ENCODE results near the gene MRTO4. TPM values are rescaled to one million over a fixed set of nuclear protein-coding genes. Genes with fewer than 3 reads are reported as not detected.
"Not testable (repeated sequence)": the region's sequence is repeated elsewhere in the genome, so short reads cannot be mapped to it uniquely, and the experiment has no call there.

Gene MRTO4
- total RNA-seq, 4 donors from 2014 or later, result 4.1 to 34.6 (median 15.9) TPM

DNA sequence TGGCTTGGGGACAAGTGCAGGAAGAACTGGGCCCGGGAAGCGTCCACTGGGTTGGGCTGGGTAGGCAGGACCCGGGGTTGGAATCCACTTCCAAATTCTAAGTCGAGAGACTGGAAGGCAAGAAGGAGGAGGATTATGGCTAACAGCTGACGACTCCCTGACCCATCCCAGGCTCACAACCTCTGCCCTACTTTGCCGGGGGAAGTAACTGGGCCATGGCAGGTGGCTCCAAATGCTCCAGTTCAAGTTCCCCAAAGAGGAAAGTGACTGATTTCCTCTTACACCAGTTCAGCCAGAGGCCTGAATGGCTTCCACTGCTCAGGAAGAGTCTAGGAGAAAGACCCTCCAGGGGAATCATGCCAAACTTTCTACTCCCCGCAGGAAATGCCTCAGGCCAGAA is 11.7 kb upstream of the MRTO4 start:
- Histone ChIP-seq H3K4me1 (no peaks in the 10 kb centered on the region), H3K27ac (no peak overlapping the region), H3K9me3 (no peaks in the 10 kb centered on the region), H3K4me3 (no peak overlapping the region), H3K27me3 (no peaks in the 10 kb centered on the region), H3K36me3 (no peaks in the 10 kb centered on the region)
- TF ChIP-seq CTCF (IDR thresholded peaks at IDR 0.05) (no peak), POLR2A (IDR thresholded peaks at IDR 0.05) (no peak)
- intact Hi-C loops (cut with DNase I; ENCODE audit: low total_unique reads), result no loop called here
- no peak for DNase-seq

- DNase-seq, result peak; percentile 52 to 71
- H3K27ac ChIP-seq, result peak overlapping the region in 1 of 2 donors; percentile 58
- H3K4me3 ChIP-seq, result no peak overlapping the region
- H3K27me3 ChIP-seq, result no peaks in the 10 kb centered on the region
- TF ChIP-seq POLR2A (IDR thresholded peaks at IDR 0.05), result no peak
- TF ChIP-seq CTCF (IDR thresholded peaks at IDR 0.05), result peak; percentile 76 to 88 (median 84)
- no peaks in the 10 kb centered on the region for H3K4me1 ChIP-seq
- intact Hi-C loops (cut with DNase I; ENCODE audit: low total_unique reads), result no loop called here
- no peaks in the 10 kb centered on the region for H3K36me3 ChIP-seq
- H3K9me3 ChIP-seq, result no peaks in the 10 kb centered on the region
Measured at GRCh38 chr1:19240673-19241538, 10.7 kb upstream of the MRTO4 start.

GRCh38 chr1:19250629-19251304 is 838 bp upstream of the MRTO4 start:
- intact Hi-C loops (cut with DNase I; ENCODE audit: low total_unique reads), result no loop called here
- no peaks in the 10 kb centered on the region for H3K9me3 ChIP-seq
- no peaks in the 10 kb centered on the region for H3K27me3 ChIP-seq
- peak overlapping the region; percentile 93 to 95 for H3K27ac ChIP-seq
- DNase-seq, result no peak
- peak overlapping the region; percentile 80 to 82 for H3K4me3 ChIP-seq
- H3K36me3 ChIP-seq, result no peaks in the 10 kb centered on the region
- TF ChIP-seq POLR2A (IDR thresholded peaks at IDR 0.05), result no peak
- no peak for TF ChIP-seq CTCF (IDR thresholded peaks at IDR 0.05)
- peaks cover 0 to 12% of the 10 kb centered on the region in 2 donors for H3K4me1 ChIP-seq

DNA sequence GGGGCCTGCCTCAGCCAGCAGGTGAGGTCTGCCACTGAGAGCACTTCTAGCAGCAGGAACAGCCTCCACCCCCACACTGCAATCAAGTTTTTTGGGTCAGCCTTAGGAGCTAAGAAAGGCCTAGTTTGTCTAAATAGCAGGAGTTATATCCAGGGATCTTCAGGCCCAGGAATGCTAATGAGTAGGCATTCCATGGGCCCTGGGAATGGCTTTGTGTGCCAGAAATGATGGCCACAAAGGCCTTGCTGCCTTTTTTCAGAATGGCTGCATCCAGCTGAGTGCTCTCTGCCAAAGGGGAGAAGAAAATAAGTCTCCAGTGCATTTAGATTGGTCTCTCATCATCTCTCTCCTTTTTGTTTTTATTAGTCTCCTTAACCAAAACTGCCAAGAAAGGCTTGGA is 2.8 kb downstream of the MRTO4 start:
- Histone ChIP-seq H3K9me3 (no peaks in the 10 kb centered on the region), H3K4me3 (no peak overlapping the region), H3K27ac (no peak overlapping the region), H3K4me1 (peaks cover 0 to 12% of the 10 kb centered on the region in 2 donors), H3K27me3 (no peaks in the 10 kb centered on the region), H3K36me3 (no peaks in the 10 kb centered on the region)
- intact Hi-C loops (cut with DNase I; ENCODE audit: low total_unique reads), result no loop called here
- no peak for DNase-seq
- no peak for TF ChIP-seq CTCF (IDR thresholded peaks at IDR 0.05)
- TF ChIP-seq POLR2A (IDR thresholded peaks at IDR 0.05), result no peak

DNA sequence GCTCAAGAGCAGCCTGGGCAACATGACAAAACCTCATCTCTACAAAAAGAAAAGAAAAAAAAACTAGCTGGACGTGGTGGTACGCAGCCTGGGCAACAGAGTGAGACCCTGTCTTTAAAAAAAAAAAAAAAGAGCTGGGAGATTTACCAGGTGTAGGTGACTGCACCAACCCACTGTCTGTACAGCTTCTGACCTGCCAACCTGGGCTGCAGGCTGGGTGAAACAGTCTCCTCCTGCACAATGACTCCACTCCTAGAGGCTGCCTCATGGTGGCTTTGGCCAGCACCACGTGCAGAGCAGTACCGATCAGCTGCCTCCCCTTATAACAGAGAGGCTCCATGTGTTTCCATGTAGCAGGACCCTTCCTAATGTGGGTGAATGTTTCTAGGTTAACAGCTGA is 3.7 kb downstream of the MRTO4 start:
- TF ChIP-seq POLR2A (IDR thresholded peaks at IDR 0.05) (no peak), CTCF (IDR thresholded peaks at IDR 0.05) (no peak)
- Histone ChIP-seq H3K9me3 (no peaks in the 10 kb centered on the region), H3K36me3 (no peaks in the 10 kb centered on the region), H3K27me3 (no peaks in the 10 kb centered on the region), H3K4me3 (no peak overlapping the region), H3K27ac (no peak overlapping the region), H3K4me1 (peaks cover 0 to 12% of the 10 kb centered on the region in 2 donors)
- intact Hi-C loops (cut with DNase I; ENCODE audit: low total_unique reads), result no loop called here
- no peak for DNase-seq

- H3K9me3 ChIP-seq; intact Hi-C loops (cut with DNase I; ENCODE audit: low total_unique reads); H3K36me3 ChIP-seq; H3K27me3 ChIP-seq; H3K27ac ChIP-seq; H3K4me3 ChIP-seq; DNase-seq: not testable (repeated sequence)
- peaks cover 0 to 12% of the 10 kb centered on the region in 2 donors for H3K4me1 ChIP-seq
Measured at GRCh38 chr1:19256301-19256700, 4.7 kb downstream of the MRTO4 start.

Measured in uterus (tissue), 4 donors.